NCI-H345 (cell line): Measurements from ENCODE around the gene ADGB.
"Not testable (repeated sequence)": the region's sequence is repeated elsewhere in the genome, so short reads cannot be mapped to it uniquely, and the experiment has no call there.

Experiments
- DNase-seq: peaks from one replicate; lab custom pipeline; 2025; lab: John Stamatoyannopoulos, UW

Gene ADGB

GRCh38 chr6:146819596-146820320 is 221.0 kb downstream of the ADGB start:
- DNase-seq: no peak

DNA sequence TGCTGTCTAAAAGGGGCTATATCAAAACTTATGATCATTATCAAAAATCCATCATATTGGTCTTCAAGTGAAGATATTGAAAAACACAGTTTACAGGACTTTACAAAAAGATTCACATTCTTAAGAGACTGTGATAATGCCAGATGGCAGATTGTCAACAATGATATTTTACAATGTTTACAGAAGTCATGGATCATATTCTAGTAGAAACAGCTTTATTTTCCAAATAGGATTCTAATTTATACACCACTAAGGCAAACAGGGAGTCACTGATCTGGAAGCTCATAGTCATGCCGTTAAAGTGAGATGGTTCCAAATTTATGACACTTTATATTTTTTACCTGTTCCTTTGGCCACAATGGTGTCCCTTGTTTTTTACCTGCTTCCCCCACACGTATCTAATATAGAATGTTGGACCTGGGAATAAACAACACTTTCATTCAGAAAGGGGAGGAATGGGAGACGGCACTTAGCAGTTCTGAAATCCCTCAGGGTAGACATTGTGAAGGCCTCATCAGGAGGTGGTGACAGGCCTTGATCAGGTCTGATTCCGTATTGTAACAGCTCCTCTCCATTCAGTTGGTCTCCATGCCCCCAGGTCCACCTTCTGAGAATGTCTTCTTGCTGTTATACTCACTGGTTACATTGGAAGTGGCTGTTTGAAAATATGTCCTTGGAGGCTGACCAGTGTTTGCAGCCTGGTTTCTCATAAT is 228.6 kb downstream of the ADGB start:
- DNase-seq: no peak

GRCh38 chr6:146829792-146830565 is 231.2 kb downstream of the ADGB start:
- no peak for DNase-seq

GRCh38 chr6:146833157-146833556 is 234.4 kb downstream of the ADGB start:
- DNase-seq: no peak

DNA sequence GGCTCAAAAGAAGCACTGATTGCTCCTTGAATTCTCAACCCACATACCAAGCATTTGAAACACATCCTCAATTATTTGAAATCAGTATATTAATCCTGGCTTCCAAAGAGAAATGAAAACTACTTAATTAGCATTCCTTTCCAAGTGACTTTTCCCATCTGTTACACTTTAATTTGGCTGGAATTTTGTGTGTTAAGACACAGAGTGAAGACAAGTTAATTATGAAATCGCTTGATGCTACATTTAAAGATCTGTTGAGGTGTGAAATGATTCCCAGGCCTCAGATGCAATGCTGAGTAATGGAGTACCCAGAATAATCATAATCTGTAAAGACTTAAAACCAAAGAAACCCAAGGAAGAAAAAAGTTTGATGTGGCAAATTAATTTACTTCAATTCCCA is 241.4 kb downstream of the ADGB start:
- no peak for DNase-seq

DNA sequence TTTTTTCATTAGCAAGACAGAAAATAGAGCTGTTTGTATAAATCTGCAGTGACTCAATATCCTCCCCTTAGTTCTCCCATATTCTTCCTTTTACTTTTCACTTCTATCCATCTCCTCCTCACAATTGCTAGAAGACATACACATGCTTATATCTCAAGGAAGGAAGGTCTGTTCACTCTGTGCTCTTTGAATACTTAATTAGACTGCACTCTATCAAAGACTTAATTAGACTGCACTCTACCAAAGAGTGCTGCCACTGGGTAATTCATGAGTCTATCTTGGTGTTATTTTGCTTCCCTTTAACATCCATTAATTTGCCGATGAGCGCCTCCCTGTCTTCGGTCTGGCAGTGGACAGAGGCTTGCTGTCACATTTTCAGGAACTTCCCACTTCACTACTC is 241.9 kb downstream of the ADGB start:
- no peak for DNase-seq

- no peak for DNase-seq
Measured at GRCh38 chr6:146847426-146847825, 248.7 kb downstream of the ADGB start.

- DNase-seq: no peak
Measured at GRCh38 chr6:146850238-146850896, 251.6 kb downstream of the ADGB start.

GRCh38 chr6:146850981-146851380 is 252.2 kb downstream of the ADGB start:
- DNase-seq: no peak

DNA sequence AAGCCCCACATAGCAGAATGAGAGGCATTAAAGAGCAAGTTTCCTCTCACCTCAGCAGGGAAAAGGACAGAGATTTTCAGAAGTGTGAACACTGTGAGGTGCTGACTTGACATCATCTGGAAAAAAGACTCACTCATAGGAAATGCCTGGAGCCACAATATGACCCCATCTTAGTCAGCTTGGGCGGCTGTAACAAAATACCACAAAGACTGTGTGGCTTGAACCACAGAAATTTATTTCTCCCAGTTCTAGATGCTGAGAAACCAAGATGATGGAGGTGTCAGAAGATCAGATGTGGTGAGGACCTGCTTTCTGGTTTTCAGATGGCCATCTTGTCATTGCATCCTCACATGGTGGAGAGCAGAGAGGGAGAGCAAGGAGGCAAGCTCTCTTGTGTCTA is 253.1 kb downstream of the ADGB start:
- no peak for DNase-seq

- DNase-seq: not testable (repeated sequence)
Measured at GRCh38 chr6:146854521-146855255, 255.9 kb downstream of the ADGB start.

DNA sequence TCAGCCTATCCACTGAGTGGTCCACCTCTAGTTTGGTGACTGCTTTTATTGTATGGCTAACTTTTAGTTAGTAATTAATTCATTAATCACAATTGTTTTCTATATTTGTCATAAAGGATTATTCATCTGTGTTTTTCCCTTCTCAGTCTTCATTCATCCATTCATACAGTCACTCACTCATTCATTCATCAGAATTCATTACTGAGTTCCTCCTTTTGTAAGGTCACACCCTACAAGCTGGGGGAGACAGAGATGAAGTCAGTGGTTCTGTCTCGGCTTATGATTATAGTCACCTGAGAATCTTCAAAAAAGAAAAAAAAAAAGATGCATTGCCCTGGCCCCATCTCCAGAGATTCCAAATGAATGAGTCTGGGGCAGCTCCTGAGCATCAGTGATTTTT is 257.1 kb downstream of the ADGB start:
- DNase-seq: no peak

GRCh38 chr6:146856296-146856695 is 257.5 kb downstream of the ADGB start:
- no peak for DNase-seq

DNA sequence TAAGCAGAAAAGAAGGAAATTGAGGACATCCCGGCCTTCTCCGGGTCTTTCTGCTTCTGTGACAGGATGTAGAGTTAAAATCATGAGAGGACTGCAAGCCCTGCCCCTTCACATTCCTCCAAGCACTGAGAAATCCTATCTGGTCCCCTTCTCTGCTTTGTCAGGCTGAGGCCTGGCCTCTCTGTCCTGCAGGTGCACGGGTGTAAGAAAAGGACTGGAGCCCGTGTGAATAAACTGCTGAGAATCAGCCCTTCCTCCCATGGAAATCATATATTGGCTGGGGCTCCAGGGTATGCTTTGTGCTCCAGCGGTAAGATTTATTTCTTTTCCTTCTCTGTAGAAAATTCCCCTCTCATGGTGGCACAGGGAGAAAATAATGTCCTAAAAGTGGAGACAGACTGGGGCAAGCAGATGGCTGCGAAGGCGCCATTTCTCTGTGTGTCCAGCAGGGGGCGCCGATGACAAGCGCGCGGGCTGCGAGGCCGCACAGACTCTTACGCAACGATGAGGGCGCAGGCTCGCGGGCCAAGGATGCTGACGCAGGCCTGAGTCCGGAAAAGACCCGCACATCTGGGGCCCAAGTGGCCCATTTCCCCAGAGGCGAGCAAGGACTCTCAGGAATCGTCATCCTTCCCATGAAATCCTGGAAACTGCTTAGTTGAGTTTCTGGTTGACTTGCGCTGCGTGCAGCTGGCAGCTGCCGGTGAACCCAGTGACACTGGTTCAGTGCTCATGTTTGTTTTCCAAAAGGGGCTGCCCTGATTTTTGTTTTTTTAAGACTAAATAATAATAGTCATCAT is 258.6 kb downstream of the ADGB start:
- peak; percentile 81 for DNase-seq

DNA sequence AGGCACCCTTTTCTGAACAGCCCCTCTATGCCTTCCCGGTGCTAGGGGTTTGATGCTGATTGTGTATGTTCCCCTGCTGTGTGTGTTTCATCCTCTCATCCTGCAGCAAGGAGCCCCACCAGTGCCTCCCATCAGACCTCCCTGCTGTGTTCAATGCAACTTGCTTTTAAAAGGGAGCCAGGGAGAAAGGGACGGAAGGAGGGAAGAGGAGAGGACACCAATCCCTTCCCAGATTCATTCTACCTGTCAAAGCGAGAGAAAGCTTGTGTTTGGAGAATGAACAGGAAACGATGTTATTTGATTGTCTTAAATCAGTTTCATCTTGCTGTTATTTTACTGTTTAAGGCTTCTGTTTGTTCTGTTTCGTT is 259.2 kb downstream of the ADGB start:
- peak; percentile 51 for DNase-seq

DNA sequence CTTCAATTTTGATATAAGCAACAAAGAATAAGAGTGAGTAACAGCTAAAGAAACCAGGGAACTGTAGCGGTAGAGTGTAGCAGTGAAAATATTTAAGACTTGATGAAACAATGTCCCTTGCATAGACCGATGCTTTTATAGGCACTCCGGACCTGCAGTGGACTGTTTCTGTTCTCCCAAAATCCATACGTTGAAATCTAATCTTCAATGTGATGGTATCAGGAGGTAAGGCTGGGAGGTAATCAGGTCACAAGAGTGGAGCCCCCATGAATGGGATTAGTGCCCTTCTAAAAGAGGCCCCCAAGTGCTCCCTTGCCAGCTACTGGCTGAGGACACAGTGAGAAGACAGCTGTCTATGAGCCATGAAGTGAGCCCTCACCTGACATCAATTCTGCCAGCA is 260.4 kb downstream of the ADGB start:
- DNase-seq: no peak

GRCh38 chr6:146859795-146860495 is 261.2 kb downstream of the ADGB start:
- DNase-seq: no peak

DNA sequence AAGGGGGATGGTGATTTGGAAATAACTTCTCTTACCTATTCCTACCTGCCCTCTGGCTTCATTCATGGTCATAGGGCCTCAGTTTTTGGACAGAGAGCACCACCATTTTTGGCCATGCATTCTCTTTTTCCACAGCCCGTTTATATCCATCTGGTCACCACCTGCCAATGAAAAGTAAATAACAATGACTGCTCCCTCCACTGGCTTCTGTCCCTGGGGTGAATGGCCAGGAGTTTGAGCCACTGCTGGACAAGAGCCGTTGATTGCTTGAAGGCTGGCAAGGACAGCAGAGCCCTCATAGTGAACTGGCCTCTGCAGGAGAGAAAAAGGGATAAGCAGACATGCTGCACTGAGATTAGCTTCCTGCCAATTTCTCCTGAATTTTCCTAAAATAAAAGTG is 261.8 kb downstream of the ADGB start:
- no peak for DNase-seq

- DNase-seq: no peak
Measured at GRCh38 chr6:146861029-146861563, 262.3 kb downstream of the ADGB start.

DNA sequence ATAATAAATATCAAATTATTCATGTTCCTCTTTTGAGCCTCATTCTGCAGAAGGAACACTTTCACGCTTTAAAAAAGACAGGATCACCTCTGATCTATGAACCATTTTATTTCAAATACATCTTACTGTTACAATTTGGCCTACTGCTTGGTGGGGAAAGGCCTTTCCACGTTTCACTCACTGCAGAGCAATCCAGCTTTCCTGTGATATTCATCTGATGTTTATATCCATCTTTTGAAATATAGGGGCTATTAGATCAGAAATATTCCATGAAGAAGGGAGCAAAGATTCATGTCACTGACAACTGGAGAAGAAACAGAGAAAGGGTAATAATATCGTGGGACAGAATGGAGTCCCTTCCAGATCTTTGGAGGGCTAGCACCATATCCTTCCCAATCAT is 262.9 kb downstream of the ADGB start:
- no peak for DNase-seq
